GM19238 (cell line): ENCODE results near the gene SLC38A11.

Source experiments
- DNase-seq: peaks from one replicate; pipeline ENCODE4 v3.0.0; 2011; ENCODE audit warnings: low spot score; ENCODE audit not compliant: insufficient read length

SLC38A11 gene

DNA sequence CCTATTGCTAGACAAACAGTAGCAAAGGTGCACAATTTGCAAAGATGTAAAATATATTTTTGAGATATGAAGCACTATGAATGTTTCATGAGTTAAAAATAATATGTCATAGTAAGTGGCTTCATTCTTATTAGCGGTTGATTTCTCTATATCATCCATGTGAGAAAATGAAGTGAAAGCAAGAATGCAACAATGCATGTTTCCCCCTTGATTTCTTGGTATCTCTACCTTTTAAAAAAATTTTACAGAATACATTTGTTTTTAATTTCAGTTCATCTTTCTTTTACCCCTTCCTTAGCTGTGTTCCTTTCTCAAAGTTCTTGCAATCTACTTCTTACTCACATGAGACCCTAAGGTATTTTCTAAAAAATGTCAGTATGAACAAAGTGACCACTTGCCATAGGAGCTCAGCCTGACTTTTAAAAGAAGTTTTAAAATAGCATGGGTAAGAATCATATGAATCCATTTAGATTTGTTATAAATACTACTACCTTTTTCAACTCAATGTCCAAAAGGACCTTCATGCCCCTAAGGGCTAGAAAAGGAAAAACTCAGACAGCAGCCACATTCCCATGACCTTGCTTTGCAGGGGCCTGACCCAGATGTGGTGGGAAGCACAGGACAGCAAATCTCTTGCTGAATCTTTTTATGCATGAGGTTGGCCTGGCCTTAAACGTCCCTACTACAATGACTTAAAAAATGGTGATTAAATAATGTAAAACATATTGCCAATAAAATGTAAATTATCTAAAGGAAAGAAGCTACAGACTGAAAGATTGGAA, 14.8 kb upstream of the SLC38A11 start:
- no peak for DNase-seq

DNA sequence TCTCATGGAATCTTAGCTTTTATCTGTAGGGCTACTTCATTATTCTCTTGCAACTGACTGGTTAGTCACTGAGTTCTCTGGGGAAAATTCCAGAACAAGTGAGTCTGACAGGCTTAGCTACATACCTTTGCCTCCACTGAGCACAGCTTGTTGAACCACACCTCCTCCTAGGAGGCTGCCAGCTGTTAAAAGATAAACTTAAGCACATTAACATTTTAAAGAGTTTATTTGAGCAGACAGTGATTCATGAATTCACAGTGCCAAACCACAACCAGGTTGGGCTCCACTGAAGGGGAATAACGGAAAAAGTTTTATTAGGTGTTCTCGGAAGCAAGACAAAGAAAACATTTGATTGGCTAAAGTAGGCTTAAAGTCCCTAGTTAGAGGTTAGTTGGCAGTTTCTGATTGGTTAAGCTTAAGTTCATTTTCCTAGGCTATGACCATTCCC, 12.5 kb upstream of the SLC38A11 start:
- no peak for DNase-seq

- DNase-seq = no peak
These were observed 12.0 kb upstream of the SLC38A11 start for GRCh38 chr2:164967361-164967760.

- DNase-seq = no peak
These were observed 9.4 kb upstream of the SLC38A11 start for GRCh38 chr2:164964700-164965099.

DNA sequence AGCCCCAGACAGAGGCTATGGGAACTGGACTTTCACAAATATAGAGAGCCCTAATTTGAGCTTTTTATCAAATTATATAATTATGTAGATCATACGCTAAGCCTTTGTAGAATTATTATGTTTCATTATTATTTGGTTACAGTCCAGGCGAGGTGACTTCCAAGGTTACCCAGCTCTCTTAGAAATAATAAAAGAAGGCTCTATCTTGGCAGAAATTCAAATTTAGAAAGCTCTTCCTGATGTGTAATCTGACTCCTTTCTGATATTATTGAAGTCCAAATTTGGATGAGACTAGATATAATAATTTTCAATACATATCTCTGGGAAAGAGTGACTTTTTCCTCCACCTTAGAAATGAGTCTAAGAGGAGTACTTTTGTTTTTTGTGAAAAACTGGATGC, 4.8 kb upstream of the SLC38A11 start:
- no peak for DNase-seq

- DNase-seq = no peak
These were observed 1.1 kb downstream of the SLC38A11 start for GRCh38 chr2:164954186-164954585.

DNA sequence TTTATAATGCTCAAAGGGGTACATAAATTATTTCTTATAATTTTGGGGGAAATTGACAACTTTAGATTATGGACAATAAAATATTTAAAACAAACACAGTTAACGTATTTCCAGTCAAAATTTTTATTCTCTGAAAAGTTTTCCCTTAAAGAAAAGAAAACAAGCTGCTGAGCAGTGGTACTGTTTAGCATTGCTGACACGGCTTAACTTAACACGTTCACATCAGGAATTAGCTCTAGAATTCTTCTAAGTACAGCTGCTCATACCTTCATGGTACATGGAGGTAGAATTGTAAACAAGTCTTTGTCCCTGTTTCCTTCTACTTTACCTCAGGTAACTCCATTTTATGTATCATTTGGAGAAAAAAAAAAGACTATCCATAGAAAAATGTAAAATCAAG, 2.0 kb downstream of the SLC38A11 start:
- DNase-seq = no peak

GRCh38 chr2:164952057-164952702, 3.1 kb downstream of the SLC38A11 start:
- no peak for DNase-seq

- no peak for DNase-seq
These were observed 6.8 kb downstream of the SLC38A11 start for GRCh38 chr2:164948540-164948939.

GRCh38 chr2:164947281-164947680, 8.0 kb downstream of the SLC38A11 start:
- no peak for DNase-seq

DNA sequence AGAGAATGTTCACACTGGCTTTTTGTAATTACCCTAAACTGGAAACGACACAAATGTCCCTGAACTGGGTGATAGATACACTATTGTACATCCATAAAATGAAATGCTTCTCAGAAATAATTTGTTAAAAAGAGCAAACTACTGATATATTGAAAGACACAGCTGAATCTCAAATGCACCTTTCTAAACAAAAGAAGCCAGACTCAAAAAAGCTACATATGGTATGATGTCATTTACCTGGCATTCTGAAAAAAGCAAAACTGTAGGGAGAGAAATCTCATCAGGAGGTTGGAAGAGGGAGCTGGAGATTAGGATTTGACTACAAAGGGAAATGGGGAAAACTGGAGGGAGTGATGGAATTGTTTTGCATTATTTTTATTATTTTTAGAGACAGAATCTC, 12.0 kb downstream of the SLC38A11 start:
- no peak for DNase-seq

- no peak for DNase-seq
These were observed 17.4 kb downstream of the SLC38A11 start for GRCh38 chr2:164937864-164938401.

- no peak for DNase-seq
These were observed 19.9 kb downstream of the SLC38A11 start for GRCh38 chr2:164935118-164936101.

GRCh38 chr2:164934401-164935117, 20.8 kb downstream of the SLC38A11 start:
- DNase-seq = no peak

DNA sequence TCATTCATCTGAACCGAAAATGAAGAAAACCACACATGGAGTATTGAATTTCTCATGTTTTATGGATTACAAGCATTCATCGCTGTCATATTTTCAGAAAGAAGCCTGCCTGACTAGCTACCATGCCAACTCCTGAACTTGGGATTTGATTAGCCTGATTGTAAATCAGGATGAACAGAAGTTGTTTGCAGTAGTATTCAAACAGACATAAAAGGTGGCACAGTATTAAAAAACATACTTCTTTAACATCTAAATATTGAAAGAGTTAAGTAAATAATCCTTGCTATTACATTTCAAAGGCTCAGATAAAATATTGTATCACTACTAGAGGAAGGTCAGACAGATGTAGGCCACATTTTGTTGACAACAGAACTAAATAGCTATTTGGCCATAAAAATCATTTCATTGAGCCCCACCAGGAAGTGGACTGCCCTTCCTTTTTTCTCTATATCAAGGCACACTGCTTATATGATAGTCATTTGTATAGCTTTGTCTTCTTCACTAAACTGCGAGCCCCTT, 21.6 kb downstream of the SLC38A11 start:
- no peak for DNase-seq

DNA sequence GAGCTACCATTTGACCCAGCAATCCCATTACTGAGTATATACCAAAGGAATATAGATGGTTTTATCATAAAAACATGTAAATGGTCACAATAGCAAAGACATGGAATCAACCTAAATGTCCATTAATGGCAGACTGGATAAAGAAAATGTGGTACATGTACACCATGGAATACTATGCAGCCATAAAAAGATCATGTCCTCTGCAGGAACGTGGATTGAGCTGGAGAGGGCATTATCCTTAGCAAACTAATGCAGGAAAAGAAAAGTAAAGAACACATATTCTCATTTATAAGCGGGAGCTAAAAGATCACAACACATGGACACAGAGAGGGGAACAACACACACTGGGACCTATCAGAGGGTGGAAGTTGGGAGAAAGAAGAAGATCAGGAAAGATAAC, 22.9 kb downstream of the SLC38A11 start:
- no peak for DNase-seq

DNA sequence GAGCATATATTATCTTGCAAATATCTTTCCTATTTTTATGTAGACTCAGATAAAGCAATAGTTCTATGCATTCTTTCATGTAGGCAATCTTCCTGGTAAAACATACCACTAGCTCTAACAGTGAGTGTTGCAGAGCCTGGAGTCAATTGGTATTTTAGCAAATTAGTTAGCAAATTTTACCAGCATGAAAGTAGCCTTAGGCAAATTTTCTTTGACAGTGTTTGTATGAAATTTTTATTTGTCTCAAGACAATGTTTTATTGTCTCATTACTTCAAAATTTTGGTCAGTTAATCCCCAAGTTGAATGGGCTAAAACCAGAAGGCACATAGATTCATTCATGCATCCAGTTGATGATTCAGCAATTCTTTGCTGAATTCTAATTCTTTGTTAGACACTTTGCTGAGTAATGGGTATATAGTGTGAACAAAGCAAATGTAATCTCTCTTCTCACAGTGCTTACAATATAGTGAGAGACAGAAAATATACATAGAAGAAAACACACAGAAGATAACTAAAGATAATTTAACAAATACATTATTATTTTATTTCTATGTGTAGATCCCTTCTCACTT, 27.1 kb downstream of the SLC38A11 start:
- DNase-seq = no peak

- DNase-seq = no peak
These were observed 33.2 kb downstream of the SLC38A11 start for GRCh38 chr2:164922134-164922533.

- no peak for DNase-seq
These were observed 34.9 kb downstream of the SLC38A11 start for GRCh38 chr2:164920430-164920829.

GRCh38 chr2:164917296-164917903, 37.9 kb downstream of the SLC38A11 start:
- no peak for DNase-seq
